Neural cell (in vitro differentiated cells): ENCODE measurements around the gene TNFSF15. TPM values are rescaled to one million over a fixed set of nuclear protein-coding genes. Genes with fewer than 3 reads are reported as not detected.

Experiments used
- H2AFZ ChIP-seq: fragments of 200-600, 300-800 bp; sonication (generic), shearing (Covaris generic); 2 replicates; pipeline ENCODE4 v1.6.0; 2014; ENCODE audit warnings: low read depth, mild to moderate bottlenecking, antibody characterized with exemption, low read length, moderate library complexity
- H3F3A ChIP-seq: fragments of 200-600 bp; shearing (Covaris generic); 2 replicates; pipeline ENCODE4 v1.6.1; 2016; ENCODE audit warnings: mild to moderate bottlenecking, moderate library complexity, mixed read lengths, antibody characterized with exemption, low read length; ENCODE audit not compliant: insufficient read depth, poor library complexity, severe bottlenecking
- H3K27ac ChIP-seq: fragments of 200-600, 300-800 bp; sonication (generic), shearing (Covaris generic); 2 replicates; pipeline ENCODE4 v1.5.1; 2014; ENCODE audit warnings: mild to moderate bottlenecking, low read length, moderate library complexity
- H3K27me3 ChIP-seq: fragments of 300-800, 200-600 bp; sonication (generic), shearing (Covaris generic); 2 replicates; pipeline ENCODE4 v1.6.0; 2014; ENCODE audit warnings: mild to moderate bottlenecking, low read depth, low read length, moderate library complexity; ENCODE audit not compliant: insufficient read depth
- H3K36me3 ChIP-seq: fragments of 300-800, 200-600 bp; sonication (generic), shearing (Covaris generic); 2 replicates; pipeline ENCODE4 v1.5.1; 2014; ENCODE audit warnings: mild to moderate bottlenecking, antibody characterized with exemption, low read length, moderate library complexity; ENCODE audit not compliant: insufficient read depth
- H3K4me2 ChIP-seq: fragments of 300-800, 200-600 bp; sonication (generic), shearing (Covaris generic); 2 replicates; pipeline ENCODE4 v1.6.0; 2014; ENCODE audit warnings: mild to moderate bottlenecking, low read length
- H3K4me3 ChIP-seq: fragments of 300-800, 200-600 bp; sonication (generic), shearing (Covaris generic); 2 replicates; pipeline ENCODE4 v1.5.1; 2014; ENCODE audit warnings: mild to moderate bottlenecking, low read length, moderate library complexity
- H3K79me2 ChIP-seq: fragments of 200-600 bp; shearing (Covaris generic); replicated peaks from 2 replicates; pipeline ENCODE4 v1.6.0; 2014; ENCODE audit warnings: mild to moderate bottlenecking, low read length, moderate library complexity; ENCODE audit not compliant: insufficient read depth
- H3K9ac ChIP-seq: fragments of 300-800, 200-600 bp; sonication (generic), shearing (Covaris generic); 2 replicates; pipeline ENCODE4 v1.6.1; 2016; ENCODE audit warnings: mild to moderate bottlenecking, low read length, mixed read lengths
- H3K9me2 ChIP-seq: fragments of 200-600 bp; shearing (Covaris generic); 2 replicates; pipeline ENCODE4 v1.6.1; 2016; ENCODE audit warnings: mild to moderate bottlenecking, low read length, mixed read lengths; ENCODE audit not compliant: insufficient read depth
- H3K9me3 ChIP-seq: fragments of 200-600, 300-800 bp; sonication (generic), shearing (Covaris generic); 2 replicates; pipeline ENCODE4 v1.6.1; 2016; ENCODE audit warnings: mild to moderate bottlenecking, mixed run types, low read length, moderate library complexity, mixed read lengths
- H4K20me1 ChIP-seq: fragments of 200-600 bp; shearing (Covaris generic); 2 replicates; pipeline ENCODE4 v1.6.1; 2016; ENCODE audit warnings: mild to moderate bottlenecking, mixed run types; ENCODE audit not compliant: insufficient read depth
- EP300 ChIP-seq: fragments of 450-650 bp; conservative IDR thresholded peaks from 2 replicates; pipeline ENCODE4 v1.6.1; 2014; ENCODE audit warnings: antibody characterized with exemption, mild to moderate bottlenecking, moderate library complexity; ENCODE audit not compliant: poor library complexity, severe bottlenecking
- EZH2 ChIP-seq: fragments of 200-600, 300-800 bp; shearing (Covaris generic), sonication (generic); IDR thresholded peaks from 2 replicates; pipeline ENCODE4 v1.6.1; 2014; ENCODE audit warnings: antibody characterized with exemption, low read length, borderline replicate concordance, mild to moderate bottlenecking; ENCODE audit not compliant: insufficient read depth, poor library complexity, severe bottlenecking
- MXI1 ChIP-seq: fragments of 450-650 bp; conservative IDR thresholded peaks from 2 replicates; pipeline ENCODE4 v1.6.1; 2014; ENCODE audit warnings: antibody characterized with exemption, mild to moderate bottlenecking; ENCODE audit not compliant: poor library complexity, severe bottlenecking
- POLR2AphosphoS5 ChIP-seq: IDR thresholded peaks from 2 replicates; pipeline ENCODE4 v1.6.1; 2012
- RAD21 ChIP-seq: fragments of 450-650 bp; conservative IDR thresholded peaks from 2 replicates; pipeline ENCODE4 v1.6.1; 2014; ENCODE audit warnings: antibody characterized with exemption, mild to moderate bottlenecking, moderate library complexity
- SMC3 ChIP-seq: fragments of 450-650 bp; conservative IDR thresholded peaks from 2 replicates; pipeline ENCODE4 v1.6.1; 2014; ENCODE audit warnings: antibody characterized with exemption, mild to moderate bottlenecking, moderate library complexity; ENCODE audit not compliant: poor library complexity
- TAF1 ChIP-seq: IDR thresholded peaks from 2 replicates; pipeline ENCODE4 v1.6.1; 2012; ENCODE audit warnings: low read depth
- polyA plus RNA-seq: library from polyadenylated mRNA; depleted of rRNA; stranded (reverse); fragments of >200 nt; gene quantifications from 2 replicates; pipeline ENCODE4 v1.2.3, GENCODE V29; 2014
- TF ChIP-seq, protein P1 (sequence below): fragments of 450-650 bp; IDR thresholded peaks from 2 replicates; pipeline ENCODE4 v1.5.1; 2014; ENCODE audit warnings: antibody characterized with exemption, mild to moderate bottlenecking, moderate library complexity; ENCODE audit not compliant: poor library complexity, severe bottlenecking
- TF ChIP-seq, protein P2 (sequence below): IDR thresholded peaks from 2 replicates; pipeline ENCODE4 v1.6.1; 2012; ENCODE audit warnings: borderline replicate concordance

The TNFSF15 gene
- polyA plus RNA-seq, 1 donor from 2014 or later, result not detected

DNA sequence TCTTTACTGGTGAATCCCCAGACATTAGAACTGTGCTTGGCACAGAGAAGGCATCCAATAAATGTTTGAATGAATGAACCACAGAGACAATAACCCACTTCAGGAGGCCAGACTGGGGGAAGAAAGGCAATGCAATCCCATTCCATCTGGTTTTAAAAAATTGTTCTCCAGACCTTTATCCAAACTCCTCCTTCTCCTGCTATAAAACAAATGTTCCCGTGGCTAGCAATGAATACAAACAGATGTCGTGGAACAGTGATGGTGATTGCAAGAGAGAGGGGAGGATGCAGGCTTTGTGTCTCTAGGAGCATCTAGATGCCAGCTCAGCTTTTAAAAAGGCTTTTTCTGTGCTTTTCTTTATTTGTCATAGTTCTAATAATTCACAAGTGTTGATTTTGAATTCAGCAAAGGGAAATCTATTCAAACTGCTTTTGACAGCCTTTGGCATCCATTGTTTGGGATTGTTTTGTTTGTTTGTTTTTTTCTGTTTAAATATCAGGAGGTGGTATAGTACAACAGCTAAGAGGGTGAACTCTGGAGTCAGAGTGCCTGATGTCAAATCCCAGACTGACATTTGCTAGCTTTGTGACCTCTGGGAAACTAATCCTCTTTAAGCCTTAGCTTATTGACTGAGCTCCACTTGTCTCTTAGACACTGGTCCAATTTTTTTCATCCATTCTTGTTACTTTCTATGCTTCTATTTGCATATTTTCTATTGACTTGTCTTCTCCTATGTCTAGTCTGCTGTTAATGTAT lies 59.1 kb downstream of the TNFSF15 start:
- no peaks in the 10 kb centered on the region for H3K27me3 ChIP-seq
- no peaks in the 10 kb centered on the region for H3K79me2 ChIP-seq
- TF ChIP-seq, protein P1, sequence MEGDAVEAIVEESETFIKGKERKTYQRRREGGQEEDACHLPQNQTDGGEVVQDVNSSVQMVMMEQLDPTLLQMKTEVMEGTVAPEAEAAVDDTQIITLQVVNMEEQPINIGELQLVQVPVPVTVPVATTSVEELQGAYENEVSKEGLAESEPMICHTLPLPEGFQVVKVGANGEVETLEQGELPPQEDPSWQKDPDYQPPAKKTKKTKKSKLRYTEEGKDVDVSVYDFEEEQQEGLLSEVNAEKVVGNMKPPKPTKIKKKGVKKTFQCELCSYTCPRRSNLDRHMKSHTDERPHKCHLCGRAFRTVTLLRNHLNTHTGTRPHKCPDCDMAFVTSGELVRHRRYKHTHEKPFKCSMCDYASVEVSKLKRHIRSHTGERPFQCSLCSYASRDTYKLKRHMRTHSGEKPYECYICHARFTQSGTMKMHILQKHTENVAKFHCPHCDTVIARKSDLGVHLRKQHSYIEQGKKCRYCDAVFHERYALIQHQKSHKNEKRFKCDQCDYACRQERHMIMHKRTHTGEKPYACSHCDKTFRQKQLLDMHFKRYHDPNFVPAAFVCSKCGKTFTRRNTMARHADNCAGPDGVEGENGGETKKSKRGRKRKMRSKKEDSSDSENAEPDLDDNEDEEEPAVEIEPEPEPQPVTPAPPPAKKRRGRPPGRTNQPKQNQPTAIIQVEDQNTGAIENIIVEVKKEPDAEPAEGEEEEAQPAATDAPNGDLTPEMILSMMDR, result no peak
- TF ChIP-seq EZH2 (no peak), EP300 (no peak), POLR2AphosphoS5 (no peak), MXI1 (no peak), SMC3 (no peak), RAD21 (no peak), TAF1 (no peak)
- TF ChIP-seq, protein P2, sequence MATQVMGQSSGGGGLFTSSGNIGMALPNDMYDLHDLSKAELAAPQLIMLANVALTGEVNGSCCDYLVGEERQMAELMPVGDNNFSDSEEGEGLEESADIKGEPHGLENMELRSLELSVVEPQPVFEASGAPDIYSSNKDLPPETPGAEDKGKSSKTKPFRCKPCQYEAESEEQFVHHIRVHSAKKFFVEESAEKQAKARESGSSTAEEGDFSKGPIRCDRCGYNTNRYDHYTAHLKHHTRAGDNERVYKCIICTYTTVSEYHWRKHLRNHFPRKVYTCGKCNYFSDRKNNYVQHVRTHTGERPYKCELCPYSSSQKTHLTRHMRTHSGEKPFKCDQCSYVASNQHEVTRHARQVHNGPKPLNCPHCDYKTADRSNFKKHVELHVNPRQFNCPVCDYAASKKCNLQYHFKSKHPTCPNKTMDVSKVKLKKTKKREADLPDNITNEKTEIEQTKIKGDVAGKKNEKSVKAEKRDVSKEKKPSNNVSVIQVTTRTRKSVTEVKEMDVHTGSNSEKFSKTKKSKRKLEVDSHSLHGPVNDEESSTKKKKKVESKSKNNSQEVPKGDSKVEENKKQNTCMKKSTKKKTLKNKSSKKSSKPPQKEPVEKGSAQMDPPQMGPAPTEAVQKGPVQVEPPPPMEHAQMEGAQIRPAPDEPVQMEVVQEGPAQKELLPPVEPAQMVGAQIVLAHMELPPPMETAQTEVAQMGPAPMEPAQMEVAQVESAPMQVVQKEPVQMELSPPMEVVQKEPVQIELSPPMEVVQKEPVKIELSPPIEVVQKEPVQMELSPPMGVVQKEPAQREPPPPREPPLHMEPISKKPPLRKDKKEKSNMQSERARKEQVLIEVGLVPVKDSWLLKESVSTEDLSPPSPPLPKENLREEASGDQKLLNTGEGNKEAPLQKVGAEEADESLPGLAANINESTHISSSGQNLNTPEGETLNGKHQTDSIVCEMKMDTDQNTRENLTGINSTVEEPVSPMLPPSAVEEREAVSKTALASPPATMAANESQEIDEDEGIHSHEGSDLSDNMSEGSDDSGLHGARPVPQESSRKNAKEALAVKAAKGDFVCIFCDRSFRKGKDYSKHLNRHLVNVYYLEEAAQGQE, result no peak
- H3K9me2 ChIP-seq, result no peaks in the 10 kb centered on the region
- no peak overlapping the region for H3K4me2 ChIP-seq
- H3K4me3 ChIP-seq, result no peak overlapping the region
- no peaks in the 10 kb centered on the region for H3F3A ChIP-seq
- H3K36me3 ChIP-seq, result no peaks in the 10 kb centered on the region
- no peak overlapping the region for H3K9ac ChIP-seq
- H3K27ac ChIP-seq, result no peak overlapping the region
- no peaks in the 10 kb centered on the region for H3K9me3 ChIP-seq
- no peak overlapping the region for H2AFZ ChIP-seq
- H4K20me1 ChIP-seq, result no peaks in the 10 kb centered on the region

DNA sequence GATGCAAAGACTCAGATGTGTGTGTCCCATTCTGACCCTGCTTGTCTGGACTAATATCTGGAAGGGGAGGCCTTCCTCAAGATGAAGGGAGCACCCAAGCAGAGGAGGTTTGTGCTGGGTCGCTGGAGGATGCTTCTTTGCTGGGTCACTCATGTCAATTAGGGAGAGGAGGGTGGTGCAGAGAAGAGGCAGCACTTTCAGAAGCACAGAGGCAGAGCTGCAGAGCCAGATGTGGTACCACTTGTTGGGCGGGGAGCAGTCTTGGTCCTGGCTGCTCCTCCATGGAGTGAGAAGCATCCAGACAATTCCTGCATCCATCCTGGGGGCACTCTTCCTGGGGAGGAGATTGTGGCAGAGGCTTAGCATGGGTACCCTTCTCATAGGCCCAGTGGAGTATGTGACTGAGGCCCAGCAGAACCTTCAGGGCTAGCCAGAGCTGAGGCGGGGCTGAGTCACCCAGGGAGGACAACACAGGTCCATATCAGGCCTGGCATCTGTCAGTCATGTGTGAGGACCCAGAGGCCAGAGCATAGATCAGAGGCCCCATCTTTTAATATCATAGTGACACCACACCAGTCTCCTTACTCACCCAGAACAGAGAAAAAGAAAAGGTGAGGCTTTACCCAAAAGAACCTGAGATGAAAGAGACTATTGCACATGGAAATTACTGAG lies 59.8 kb downstream of the TNFSF15 start:
- Histone ChIP-seq H3K9ac (no peak overlapping the region), H2AFZ (no peak overlapping the region), H3F3A (no peaks in the 10 kb centered on the region), H3K4me2 (no peak overlapping the region), H3K79me2 (no peaks in the 10 kb centered on the region), H3K9me3 (no peaks in the 10 kb centered on the region), H3K4me3 (no peak overlapping the region), H3K27ac (no peak overlapping the region), H4K20me1 (no peaks in the 10 kb centered on the region), H3K27me3 (no peaks in the 10 kb centered on the region), H3K36me3 (no peaks in the 10 kb centered on the region), H3K9me2 (no peaks in the 10 kb centered on the region)
- TF ChIP-seq EZH2 (no peak), MXI1 (no peak), POLR2AphosphoS5 (no peak), SMC3 (no peak), TAF1 (no peak), RAD21 (no peak), EP300 (no peak)
- TF ChIP-seq, protein P2, result no peak
- TF ChIP-seq, protein P1, result no peak
